ENCODE data around the gene KIAA1586.

DNA sequence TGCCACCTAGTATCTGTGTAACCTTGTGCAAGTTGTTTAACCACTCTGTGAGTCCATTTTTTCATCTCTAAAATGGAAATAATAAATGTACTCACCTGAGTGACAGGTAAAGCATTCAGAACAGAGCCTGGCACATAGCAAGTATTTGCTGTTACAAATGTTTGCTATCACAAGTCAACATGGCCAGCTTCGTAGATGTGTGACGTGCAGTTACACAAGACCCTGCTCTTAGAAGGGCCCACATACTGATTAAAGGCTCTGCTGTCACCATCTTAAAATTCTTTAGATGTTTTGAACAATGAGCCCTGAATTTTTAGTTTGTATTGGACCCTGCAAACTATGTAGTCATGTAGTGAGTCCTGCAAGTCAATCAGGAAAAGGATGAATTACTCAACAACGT, 40.4 kb upstream of the KIAA1586 start:
- TF ChIP-seq, protein P1, sequence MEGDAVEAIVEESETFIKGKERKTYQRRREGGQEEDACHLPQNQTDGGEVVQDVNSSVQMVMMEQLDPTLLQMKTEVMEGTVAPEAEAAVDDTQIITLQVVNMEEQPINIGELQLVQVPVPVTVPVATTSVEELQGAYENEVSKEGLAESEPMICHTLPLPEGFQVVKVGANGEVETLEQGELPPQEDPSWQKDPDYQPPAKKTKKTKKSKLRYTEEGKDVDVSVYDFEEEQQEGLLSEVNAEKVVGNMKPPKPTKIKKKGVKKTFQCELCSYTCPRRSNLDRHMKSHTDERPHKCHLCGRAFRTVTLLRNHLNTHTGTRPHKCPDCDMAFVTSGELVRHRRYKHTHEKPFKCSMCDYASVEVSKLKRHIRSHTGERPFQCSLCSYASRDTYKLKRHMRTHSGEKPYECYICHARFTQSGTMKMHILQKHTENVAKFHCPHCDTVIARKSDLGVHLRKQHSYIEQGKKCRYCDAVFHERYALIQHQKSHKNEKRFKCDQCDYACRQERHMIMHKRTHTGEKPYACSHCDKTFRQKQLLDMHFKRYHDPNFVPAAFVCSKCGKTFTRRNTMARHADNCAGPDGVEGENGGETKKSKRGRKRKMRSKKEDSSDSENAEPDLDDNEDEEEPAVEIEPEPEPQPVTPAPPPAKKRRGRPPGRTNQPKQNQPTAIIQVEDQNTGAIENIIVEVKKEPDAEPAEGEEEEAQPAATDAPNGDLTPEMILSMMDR (IDR thresholded peaks at IDR 0.05), result no peak
- TF ChIP-seq POLR2A (IDR thresholded peaks at IDR 0.05), result no peak
